LHCN-M2 (cell line): ENCODE measurements around the gene VPREB3. TPM values are rescaled to one million over a fixed set of nuclear protein-coding genes. Genes with fewer than 3 reads are reported as not detected.
"Not testable (repeated sequence)": the region's sequence is repeated elsewhere in the genome, so short reads cannot be mapped to it uniquely, and the experiment has no call there.

Experiments used
- DNase-seq: peaks from one replicate; pipeline ENCODE4 v3.0.0-alpha.2; 2012; ENCODE audit warnings: low read depth
- total RNA-seq: library from RNA; depleted of rRNA; stranded (reverse); fragments of >200 nt; gene quantifications from 2 replicates; pipeline ENCODE4 v1.2.3, GENCODE V29; 2014

Gene VPREB3
- total RNA-seq, 1 experiment from 2014 or later: not detected

DNA sequence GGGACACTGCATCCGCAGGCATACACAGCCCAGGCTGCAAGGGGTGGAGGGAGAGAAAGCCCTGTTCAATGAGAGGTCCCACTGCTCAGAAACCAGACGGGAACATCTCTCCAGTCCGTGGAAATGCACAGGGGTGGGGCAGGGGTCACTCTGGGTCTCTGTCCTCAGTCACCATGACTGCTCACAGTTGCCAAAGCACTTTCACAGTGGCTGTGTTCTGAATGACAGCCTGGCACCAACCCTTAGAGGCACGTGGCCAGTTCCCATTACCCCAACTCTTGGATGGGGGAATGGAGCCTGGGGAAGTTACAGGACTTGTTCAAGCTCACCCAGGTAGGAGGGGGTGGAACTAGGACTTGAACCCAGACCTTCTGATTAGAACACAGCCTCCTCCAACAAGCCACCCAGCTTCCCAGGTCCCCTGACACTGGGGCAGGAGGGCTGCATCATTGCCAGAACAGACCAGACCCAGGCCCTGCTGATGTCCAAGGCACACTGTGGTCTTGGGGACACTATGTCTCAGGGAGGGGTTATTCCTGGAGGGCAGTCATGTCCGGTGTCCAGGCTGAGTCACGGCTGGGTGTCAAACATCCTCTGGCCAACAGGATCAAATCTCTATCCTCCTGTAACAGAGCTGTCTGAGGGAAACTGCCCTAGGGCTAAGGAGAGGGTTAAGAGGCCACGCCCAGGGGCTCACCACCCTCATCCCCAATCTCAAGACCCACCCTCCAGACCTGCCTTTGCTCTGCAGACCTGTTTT lies 11.5 kb downstream of the VPREB3 start:
- DNase-seq: peak; percentile 31

DNA sequence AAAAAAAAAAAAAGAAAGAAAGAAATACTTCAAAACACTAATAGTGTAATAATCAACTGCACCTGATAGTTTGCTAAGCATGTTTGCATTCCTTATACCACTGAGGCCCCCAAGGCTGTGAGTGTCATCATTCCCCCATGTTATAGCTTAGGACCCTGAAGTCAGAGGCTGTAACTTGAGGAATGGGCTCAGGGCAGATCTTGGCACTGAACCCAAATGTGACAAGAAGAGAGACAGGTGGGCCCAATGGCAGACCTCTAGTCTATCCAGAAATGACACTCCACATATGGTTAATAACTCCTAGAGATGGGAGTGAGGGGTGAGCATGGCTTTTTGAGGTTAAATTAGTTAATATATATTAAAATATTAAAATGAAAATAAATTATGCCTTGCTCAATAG lies 16.5 kb downstream of the VPREB3 start:
- no peak for DNase-seq

DNA sequence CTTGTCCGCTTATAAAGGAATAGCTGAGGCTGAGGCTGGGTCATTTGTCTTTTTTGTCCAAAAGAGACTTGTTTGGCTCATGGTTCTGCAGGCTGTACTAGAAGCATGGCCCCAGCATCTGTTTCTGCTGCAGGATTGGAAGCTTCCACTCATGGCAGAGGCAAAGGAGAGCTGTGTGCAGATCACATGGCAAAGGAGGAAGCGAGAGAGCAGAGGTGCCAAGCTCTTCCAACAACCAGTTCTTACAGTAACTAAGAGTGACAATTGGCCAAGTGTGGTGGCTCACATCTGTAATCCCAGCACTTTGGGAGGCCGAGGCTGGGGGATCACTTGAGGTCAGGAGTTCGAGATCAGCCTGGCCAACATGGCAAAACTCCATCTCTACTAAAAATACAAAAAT lies 26.1 kb downstream of the VPREB3 start:
- not testable (repeated sequence) for DNase-seq

DNA sequence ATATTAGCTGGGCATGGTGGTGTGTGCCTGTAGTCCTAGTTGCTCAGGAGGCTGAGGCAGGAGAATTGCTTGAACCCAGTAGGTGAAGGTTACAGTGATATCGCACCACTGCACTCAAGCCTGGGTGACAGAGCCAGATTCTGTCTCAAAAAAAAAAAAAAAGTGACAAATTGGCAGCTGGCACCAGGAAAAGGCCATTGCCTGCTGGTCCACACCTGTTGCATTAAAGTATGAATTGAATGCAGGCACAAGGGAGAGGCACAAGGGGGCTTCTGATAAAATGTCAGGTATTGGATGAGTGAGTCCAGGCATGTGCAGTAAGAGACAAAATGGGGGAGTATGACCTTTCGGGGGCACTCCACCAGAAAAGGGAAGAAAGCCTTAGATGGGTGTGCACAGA lies 31.5 kb downstream of the VPREB3 start:
- DNase-seq: no peak

DNA sequence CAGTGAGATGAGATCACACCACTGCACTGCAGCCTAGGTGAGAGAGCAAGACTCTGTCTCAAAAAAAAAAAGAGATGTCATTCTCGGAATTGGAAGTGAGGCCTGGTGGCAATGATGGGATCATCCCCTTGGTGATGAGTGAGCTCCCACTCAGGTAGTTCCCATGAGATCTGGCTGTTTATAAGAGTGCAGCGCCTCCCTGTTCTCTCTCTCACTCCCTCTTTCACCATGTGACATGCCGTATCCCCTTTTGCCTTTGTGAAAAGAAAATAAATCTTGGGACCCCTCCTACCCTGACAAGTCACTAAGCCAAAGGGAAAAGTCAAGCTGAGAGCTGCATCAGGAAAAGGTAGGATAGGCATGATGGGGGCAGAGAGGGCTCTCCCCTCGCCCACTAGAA lies 32.1 kb downstream of the VPREB3 start:
- DNase-seq: no peak

DNA sequence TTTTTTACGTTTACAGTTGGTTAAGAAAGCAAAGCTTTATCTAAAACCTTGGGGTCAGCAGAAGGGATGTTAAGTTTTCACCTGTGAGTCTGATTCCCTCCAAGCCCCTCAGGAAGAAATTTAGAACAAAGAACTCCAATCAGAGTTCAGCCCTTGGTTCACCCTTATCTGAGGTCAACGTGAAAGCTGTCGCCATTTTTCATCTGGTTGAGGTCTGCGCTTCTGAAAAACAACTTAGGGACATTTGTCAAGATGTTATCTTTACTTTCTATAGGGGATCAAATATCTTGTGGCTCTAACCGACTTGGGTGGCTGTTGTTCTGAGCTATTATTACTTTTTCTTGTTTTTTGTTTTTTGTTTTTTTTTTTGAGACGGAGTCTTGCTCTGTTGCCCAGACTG lies 33.4 kb downstream of the VPREB3 start:
- DNase-seq: no peak

DNA sequence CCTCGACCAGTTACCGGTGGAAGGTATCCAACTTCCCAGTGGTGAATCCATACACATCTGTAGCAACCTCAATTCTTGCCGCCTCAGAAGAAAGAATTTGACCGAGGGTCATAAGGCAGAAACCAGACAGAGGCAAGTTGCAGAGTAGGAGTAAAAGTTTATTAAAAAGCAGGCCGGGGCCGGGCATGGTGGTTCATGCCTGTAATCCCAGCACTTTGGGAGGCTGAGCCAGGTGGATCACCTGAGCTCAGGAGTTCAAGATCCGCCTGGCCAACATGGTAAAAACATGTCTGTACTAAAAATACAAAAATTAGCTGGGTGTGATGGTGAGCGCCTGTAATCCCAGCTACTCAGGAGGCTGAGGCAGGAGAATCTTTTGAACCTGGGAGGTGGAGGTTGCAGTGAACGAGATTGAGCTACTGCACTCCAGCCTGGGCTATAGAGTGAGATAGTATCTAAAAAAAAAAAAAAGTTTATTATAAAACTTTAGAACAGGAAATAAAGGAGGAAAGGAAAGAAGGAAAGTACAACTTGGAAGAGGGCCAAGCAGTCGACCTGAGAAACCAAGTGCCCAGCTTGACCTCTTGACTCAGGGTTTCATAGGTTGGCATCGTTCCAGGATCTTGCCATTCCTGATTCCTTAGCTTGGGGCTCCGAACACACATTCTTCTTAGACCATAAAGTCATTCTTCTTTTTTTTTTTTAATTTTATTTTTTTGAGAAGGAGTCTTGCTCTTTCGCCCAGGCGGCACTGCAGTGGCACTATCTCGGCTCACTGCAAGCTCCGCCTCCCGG lies 35.7 kb downstream of the VPREB3 start:
- no peak for DNase-seq

DNA sequence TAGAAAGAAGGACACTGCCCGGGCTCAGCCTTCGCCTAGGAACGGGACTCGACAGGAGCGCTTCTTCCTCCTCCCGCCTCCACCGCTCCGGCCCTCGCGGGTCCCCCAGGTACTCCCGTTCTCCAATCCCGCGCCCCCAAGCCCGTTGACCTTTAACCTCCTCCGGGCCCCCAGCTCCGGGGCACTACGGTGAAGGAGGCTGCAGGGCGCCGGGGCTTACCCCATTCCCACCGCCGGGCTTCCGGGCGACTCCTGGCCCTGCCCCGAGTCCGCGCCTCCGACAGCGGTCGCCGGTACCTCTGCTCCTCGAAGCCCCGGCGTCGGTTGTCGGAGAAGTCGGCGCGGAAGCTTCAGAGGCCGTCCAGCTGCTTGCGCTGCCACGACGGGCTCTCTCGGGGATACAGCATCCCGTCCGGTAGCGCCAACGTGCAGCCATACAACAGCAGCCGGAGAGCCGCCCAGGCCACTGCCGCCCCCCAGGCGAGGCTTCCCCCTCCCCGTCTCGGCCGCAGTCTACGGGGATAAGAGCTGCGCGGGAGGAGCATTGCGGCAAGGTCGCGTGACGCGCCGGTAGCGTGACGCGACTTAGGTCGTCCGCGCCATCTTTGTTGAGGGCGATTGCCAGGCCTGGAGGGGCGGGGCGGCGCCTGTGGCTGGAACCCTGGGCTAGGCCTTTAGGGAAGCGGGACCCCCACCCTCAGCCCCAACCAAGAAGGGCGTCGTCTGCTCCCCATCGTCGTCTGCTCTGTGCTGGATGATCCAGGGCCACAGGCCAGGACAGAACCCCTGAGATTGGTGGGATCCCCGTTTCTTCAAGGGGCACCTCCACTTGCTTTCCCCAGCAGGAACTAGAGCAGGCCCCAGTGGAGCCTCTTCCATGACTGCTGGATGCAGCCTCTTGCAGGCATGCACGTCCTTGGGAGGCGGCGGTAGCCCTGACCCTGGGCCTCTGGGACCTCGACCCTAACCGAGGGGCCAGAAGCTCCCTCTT lies 37.1 kb downstream of the VPREB3 start:
- peak; percentile 81 for DNase-seq

DNA sequence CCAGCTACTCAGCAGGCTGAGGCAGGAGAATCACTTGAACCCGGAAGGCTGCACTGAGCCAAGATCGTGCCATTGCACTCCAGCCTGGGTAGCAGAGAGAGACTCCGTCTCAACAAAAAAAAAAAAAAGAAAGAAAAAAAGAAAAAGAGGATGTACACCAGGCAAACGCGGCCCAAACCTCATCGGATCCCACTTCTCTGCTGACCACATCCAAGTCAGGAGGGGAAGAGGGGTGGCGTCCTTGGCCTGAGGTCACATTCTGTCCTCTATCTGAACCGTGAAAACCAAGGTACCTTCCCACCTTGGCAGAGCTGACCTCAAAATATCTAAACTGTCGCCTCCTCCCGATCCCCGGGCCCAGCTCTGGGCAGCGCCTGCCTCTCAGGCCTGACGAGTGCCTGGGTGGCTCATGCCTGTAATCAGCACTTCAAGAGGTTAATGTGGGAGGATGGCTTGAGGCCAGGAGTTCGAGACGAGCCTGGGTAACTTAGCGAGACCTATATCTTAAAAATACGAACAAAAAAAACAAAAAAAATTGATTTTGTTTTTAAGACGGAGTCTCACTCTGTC lies 38.3 kb downstream of the VPREB3 start:
- no peak for DNase-seq

DNA sequence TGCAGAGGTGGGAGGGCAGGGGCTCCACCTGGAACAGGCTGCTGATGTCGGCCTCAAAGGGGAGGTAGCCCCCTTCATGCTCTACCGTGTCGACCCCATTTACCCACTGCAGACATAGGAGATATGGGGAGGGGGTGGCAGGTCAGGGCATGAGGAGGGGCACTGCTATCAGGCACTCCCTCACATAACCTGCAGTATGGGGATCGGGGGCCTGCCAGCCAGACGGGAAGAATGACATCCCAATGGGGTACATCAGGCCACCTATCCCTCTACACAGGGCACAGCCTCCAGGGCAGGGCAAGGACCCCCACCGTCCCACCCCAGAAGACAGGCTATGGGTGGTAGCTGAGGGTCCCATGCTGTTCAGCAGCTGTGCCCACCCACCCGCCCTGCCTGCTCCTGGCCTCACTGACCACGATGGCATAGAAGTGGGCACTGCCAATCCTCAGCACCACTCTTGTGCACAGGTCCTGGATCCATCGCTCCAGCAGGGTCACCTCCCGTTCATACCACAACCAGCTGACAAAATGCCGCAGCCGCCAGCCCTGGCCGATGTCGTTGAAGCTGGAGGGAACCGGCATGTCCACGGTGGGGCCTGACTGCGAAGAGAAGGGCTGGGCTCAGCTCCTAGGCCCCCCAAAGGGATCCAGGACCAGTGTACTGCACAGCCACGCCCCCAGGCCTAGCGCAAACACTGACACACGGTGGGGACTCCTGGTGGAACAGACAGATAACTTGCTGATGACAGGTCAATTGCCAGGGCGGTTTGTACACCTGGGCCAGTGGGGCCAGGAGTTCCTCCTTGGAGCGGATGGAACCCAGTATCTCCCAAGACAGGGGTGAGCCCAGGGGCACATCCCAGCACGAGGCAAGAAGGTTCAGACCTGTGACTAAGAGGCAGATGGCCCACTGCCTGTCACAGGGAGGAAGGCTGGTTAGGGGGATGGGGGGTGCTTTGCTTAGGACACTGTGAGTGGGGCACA lies 39.3 kb downstream of the VPREB3 start:
- DNase-seq: no peak

DNA sequence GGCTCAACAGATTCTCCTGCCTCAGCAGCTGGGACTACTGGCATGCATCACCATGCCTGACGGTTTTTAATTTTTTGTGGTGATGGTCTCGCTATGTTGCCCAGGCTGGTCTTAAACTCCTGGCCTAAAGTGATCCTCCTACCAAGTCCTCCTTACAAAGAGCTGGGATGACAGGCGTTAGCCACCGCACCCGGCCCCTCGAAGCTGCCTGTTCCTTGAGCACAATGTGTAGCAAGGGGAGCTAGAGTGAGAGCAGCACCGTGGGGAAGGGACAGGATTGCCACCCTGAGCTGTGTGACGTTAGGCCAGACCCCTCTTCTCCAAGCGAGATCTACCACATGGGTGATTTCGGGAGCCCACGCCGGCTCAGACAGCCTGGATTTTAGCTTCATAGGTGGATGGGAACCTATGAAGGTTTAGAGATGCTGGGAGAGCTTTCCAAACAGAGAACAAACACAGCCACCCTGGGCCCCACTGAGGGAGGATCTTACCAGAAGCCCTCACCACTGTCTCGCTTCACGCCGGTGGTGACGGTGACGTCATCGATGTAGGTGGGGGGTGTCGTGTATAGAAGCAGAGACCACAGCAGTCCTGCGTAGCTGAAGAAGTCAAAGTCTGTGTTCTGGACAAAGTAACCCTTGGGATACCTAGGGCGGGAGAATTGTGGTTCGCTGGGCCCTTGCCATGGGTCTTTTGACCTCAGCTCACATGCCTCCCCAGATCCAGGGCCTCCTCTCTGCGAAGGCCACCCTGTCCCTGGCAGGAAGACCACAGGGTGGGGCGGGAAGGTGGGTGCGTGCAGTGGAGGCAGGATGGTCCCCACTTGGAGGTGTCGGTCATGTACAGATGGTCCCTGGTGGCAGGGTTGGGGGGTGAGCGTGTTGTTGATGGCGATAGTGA lies 40.3 kb downstream of the VPREB3 start:
- DNase-seq: no peak

DNA sequence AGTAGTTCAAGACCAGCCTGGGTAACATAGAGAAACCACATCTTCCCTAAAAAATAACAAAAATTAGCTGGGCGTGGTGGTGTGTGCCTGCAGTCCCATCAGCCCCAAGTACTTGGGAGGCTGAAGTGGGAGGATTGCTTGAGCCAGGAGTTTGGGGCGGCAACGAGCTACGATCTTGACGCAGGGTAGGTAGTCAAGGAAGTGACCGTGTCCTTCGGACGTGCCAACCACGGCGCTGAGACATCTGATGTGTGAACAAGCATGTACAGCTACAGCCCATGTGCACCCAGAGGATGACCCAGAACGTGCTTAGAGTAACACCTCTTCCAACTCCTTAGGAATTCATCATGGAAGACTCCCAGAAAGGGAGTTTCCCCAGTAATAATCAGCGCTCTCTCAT lies 42.0 kb downstream of the VPREB3 start:
- no peak for DNase-seq

DNA sequence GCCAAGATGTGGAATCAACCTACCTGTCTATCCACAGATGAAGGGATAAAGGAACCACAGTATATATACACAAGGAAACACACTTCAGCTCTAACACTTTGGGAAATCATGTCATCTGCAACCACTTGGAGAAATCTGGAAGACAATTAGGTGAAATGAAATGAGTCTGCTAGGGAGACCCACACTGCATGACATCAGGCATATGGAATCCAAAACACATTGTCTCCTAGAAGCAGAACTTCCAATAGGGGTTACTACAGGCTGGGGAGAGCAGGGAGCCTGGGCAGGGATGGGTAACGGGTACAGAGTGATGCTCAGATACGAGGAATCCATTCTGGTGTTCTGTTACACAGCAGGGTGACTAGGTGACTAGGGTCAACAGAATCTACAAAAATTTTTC lies 45.1 kb downstream of the VPREB3 start:
- no peak for DNase-seq

DNA sequence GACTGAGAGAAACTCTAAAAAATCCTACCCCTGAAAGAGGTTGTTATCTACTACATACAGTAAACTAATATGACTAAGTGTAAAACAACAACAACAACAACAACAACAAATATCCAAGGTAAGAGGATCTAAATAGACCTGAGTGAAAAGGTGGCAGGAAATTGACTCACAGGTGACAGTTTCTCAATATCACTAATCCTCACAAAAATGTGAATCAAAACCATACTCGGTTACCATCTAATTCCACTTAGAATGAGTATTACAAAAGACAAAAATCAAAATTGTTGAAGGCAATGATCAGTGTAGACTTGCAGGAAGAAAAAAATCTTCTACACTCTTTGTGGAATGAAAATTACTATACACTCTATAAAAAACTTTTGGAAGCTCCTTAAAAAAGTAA lies 46.0 kb downstream of the VPREB3 start:
- no peak for DNase-seq

DNA sequence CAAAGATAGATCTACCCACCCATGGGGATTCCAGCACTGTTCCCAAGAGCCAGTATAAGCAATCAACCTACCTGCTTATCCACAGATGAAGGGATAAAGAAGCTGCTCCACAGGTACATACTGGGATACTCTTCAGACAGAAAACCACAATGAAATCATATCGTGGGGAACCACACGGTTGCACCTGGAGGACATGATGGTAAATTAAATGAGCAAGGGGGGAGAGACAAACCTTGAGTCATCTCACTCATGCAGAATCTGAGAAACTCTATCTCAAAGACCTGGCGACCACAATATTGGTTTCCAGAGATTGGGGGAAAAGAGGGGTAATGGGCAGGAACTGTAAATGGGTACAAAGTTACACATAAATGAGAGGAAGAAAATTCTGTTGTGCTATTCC lies 48.9 kb downstream of the VPREB3 start:
- DNase-seq: no peak

DNA sequence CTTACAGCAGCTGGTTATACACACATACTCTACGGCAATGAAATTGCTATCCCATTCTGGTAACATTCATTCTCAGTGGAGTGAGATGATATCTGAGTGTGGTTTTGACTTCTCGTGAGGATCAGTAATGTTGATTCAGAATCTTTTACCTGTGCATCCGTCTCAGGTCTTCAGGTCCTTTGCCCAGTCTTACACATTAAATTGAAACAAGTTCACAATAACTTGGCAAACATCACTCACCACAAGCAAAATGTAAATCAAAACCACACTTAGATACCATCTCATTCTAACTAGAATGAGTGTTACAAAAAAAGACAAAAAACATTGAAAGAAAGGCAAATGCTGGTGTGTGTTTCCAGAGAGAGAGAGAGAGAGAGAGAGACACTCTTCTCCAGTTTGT lies 49.4 kb downstream of the VPREB3 start:
- no peak for DNase-seq

DNA sequence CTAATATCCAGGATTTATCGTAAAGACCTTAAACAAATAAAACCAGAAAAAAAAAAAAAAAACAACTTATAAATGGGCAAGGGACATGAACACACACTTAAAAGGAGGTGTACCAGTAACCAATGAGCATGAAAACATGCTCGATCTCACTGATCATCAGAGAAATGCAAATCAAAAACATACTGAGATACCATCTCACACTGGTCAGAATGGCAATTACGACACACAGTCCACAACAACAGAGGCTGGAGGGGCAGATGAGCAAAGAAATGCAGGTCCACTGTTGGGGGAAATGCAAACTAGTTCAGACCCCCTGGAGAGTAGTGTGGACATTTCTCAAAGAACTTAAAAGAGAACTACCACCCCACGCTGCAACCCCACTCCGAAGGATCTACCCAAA lies 50.2 kb downstream of the VPREB3 start:
- no peak for DNase-seq
